Liver (tissue), 3 donors: ENCODE data around the gene TLR4.

ENCODE experiments used
- ATF3 ChIP-seq: IDR thresholded peaks from 2 replicates; pipeline ENCODE4 v1.6.1; 2016; ENCODE audit warnings: antibody characterized with exemption
- CTCF ChIP-seq: fragments of 150-350 bp; IDR thresholded peaks from 2 replicates; pipeline ENCODE4 v1.5.1; 2017; ENCODE audit warnings: improper control_type of control experiment, low read depth, low read length; ENCODE audit not compliant: missing input control
- EGR1 ChIP-seq, 2 donors: IDR thresholded peaks; 2 replicates each; pipeline ENCODE4 v1.6.1; 2016 to 2018; ENCODE audit warnings: antibody characterized with exemption in 2 of 2, low read depth in 2 of 2
- GABPA ChIP-seq, 2 donors: IDR thresholded peaks in 1 of 2; conservative IDR thresholded peaks in 1 of 2; 2 replicates each; pipeline ENCODE4 v1.6.1; 2016; ENCODE audit warnings: antibody characterized with exemption in 2 of 2, mild to moderate bottlenecking in 1 of 2, moderate library complexity in 1 of 2
- HNF4A ChIP-seq, 2 donors: conservative IDR thresholded peaks; 2 replicates each; pipeline ENCODE4 v1.6.1; 2016; ENCODE audit warnings: antibody characterized with exemption in 2 of 2, mild to moderate bottlenecking in 2 of 2
- MAX ChIP-seq: IDR thresholded peaks from 2 replicates; pipeline ENCODE4 v1.6.1; 2016; ENCODE audit warnings: antibody characterized with exemption
- RAD21 ChIP-seq, 2 donors: IDR thresholded peaks; 2 replicates each; pipeline ENCODE4 v1.6.1; 2016; ENCODE audit warnings: antibody characterized with exemption in 2 of 2, mild to moderate bottlenecking in 2 of 2
- REST ChIP-seq: IDR thresholded peaks from 2 replicates; pipeline ENCODE4 v1.6.1; 2016; ENCODE audit warnings: antibody characterized with exemption, mild to moderate bottlenecking
- SP1 ChIP-seq: IDR thresholded peaks from 2 replicates; pipeline ENCODE4 v1.6.1; 2018; ENCODE audit warnings: antibody characterized with exemption, mild to moderate bottlenecking
- ZBTB33 ChIP-seq: IDR thresholded peaks from 2 replicates; pipeline ENCODE4 v1.6.1; 2016; ENCODE audit warnings: antibody characterized with exemption
- donor health status: healthy.
- donor health status: healthy.

- TF ChIP-seq MAX (no peak), CTCF (no peak), RAD21 (IDR thresholded peaks at IDR 0.05) (no peak), REST (no peak), ZBTB33 (no peak), SP1 (no peak), GABPA (IDR thresholded peaks at IDR 0.05 in 1 of 2, conservative IDR thresholded peaks at IDR 0.05 in 1 of 2) (no peak), HNF4A (conservative IDR thresholded peaks at IDR 0.05) (no peak), ATF3 (no peak), EGR1 (IDR thresholded peaks at IDR 0.05; ENCODE audit: low read depth in 2 of 2) (no peak)
Observed at GRCh38 chr9:117744369-117744768, 40.2 kb downstream of the TLR4 start.
